Esophagus squamous epithelium (tissue), 4 donors: Measurements from ENCODE around the gene TLNRD1.

Source experiments
- POLR2A ChIP-seq, 4 donors: fragments of 450-650 bp; IDR thresholded peaks; one replicate each; pipeline ENCODE4 v1.6.1; 2017; ENCODE audit warnings: antibody characterized with exemption in 4 of 4, mild to moderate bottlenecking in 4 of 4, moderate library complexity in 3 of 4
- TF ChIP-seq, protein P1 (sequence below), 6 experiments: fragments of 450-650 bp in 4 of 6; fragments of 200-600 bp in 2 of 6; sonication (generic) in 2 of 6; IDR thresholded peaks; one replicate each; pipeline ENCODE4 v1.5.1; 2016 to 2019; ENCODE audit warnings: antibody characterized with exemption in 6 of 6, mild to moderate bottlenecking in 4 of 6, moderate library complexity in 4 of 6

DNA sequence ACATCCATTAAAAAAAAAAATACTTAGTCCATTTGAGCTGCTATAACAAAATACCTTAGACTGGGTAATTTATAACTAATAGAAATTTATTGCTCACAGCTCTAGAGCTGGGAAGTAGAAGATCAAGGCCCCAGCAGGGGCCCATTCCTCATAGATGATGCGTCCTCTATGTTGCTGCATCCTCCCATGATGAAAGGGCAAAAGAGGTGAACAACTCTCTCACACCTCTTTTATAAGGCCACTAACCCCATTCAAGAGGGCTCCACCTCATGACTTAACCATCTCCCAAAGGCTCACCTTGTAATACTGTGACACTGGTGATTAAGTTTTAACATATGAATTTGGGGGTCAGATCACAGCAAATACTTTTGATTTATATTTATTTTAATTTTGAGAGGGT, 3.0 kb upstream of the TLNRD1 start:
- TF ChIP-seq, protein P1, sequence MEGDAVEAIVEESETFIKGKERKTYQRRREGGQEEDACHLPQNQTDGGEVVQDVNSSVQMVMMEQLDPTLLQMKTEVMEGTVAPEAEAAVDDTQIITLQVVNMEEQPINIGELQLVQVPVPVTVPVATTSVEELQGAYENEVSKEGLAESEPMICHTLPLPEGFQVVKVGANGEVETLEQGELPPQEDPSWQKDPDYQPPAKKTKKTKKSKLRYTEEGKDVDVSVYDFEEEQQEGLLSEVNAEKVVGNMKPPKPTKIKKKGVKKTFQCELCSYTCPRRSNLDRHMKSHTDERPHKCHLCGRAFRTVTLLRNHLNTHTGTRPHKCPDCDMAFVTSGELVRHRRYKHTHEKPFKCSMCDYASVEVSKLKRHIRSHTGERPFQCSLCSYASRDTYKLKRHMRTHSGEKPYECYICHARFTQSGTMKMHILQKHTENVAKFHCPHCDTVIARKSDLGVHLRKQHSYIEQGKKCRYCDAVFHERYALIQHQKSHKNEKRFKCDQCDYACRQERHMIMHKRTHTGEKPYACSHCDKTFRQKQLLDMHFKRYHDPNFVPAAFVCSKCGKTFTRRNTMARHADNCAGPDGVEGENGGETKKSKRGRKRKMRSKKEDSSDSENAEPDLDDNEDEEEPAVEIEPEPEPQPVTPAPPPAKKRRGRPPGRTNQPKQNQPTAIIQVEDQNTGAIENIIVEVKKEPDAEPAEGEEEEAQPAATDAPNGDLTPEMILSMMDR (IDR thresholded peaks at IDR 0.05): no peak
- no peak for TF ChIP-seq POLR2A (IDR thresholded peaks at IDR 0.05)
